Stimulated activated CD8-positive, alpha-beta memory T cell treated with anti-CD3 and anti-CD28 coated beads, Interleukin-4, amount 100 ng/mL, for 4 hours (primary cell): ENCODE data around the gene ARID1B.

Experiments used
- DNase-seq, 2 donors: peaks; one replicate each; pipeline ENCODE4 v3.0.0-alpha.2; 2020; ENCODE audit warnings: low read depth in 2 of 2, low spot score in 1 of 2

ARID1B gene

GRCh38 chr6:156822747-156823206 is 45.6 kb downstream of the ARID1B start:
- no peak for DNase-seq

- no peak for DNase-seq
Measured at GRCh38 chr6:156824142-156824541, 47.0 kb downstream of the ARID1B start.

- no peak for DNase-seq
Measured at GRCh38 chr6:156825475-156825874, 48.3 kb downstream of the ARID1B start.

- no peak for DNase-seq
Measured at GRCh38 chr6:156826290-156826955, 49.2 kb downstream of the ARID1B start.

GRCh38 chr6:156827382-156827781 is 50.2 kb downstream of the ARID1B start:
- DNase-seq, result no peak

GRCh38 chr6:156828280-156828703 is 51.1 kb downstream of the ARID1B start:
- DNase-seq, result no peak

GRCh38 chr6:156830126-156830525 is 52.9 kb downstream of the ARID1B start:
- no peak for DNase-seq

GRCh38 chr6:156832231-156832647 is 55.1 kb downstream of the ARID1B start:
- no peak for DNase-seq

- no peak for DNase-seq
Measured at GRCh38 chr6:156832669-156833068, 55.5 kb downstream of the ARID1B start.

GRCh38 chr6:156833755-156834154 is 56.6 kb downstream of the ARID1B start:
- DNase-seq, result no peak

- no peak for DNase-seq
Measured at GRCh38 chr6:156839129-156839528, 62.0 kb downstream of the ARID1B start.

- DNase-seq, result no peak
Measured at GRCh38 chr6:156839591-156840001, 62.4 kb downstream of the ARID1B start.

- no peak for DNase-seq
Measured at GRCh38 chr6:156840136-156840535, 63.0 kb downstream of the ARID1B start.

- no peak for DNase-seq
Measured at GRCh38 chr6:156840606-156841005, 63.4 kb downstream of the ARID1B start.

- DNase-seq, result no peak
Measured at GRCh38 chr6:156841508-156841907, 64.3 kb downstream of the ARID1B start.

GRCh38 chr6:156842598-156843250 is 65.5 kb downstream of the ARID1B start:
- no peak for DNase-seq

GRCh38 chr6:156844089-156844488 is 66.9 kb downstream of the ARID1B start:
- DNase-seq, result no peak

- DNase-seq, result no peak
Measured at GRCh38 chr6:156845454-156846155, 68.4 kb downstream of the ARID1B start.

GRCh38 chr6:156846845-156847599 is 69.8 kb downstream of the ARID1B start:
- DNase-seq, result no peak

- no peak for DNase-seq
Measured at GRCh38 chr6:156848123-156848522, 70.9 kb downstream of the ARID1B start.

GRCh38 chr6:156848533-156848932 is 71.4 kb downstream of the ARID1B start:
- no peak for DNase-seq
